CD14-positive monocyte (primary cell): ENCODE results near the gene IDI1. TPM values are rescaled to one million over a fixed set of nuclear protein-coding genes. Genes with fewer than 3 reads are reported as not detected.

Source experiments
- DNase-seq, 3 donors: peaks; one replicate each; pipeline ENCODE4 v3.0.0-alpha.2; 2011 to 2022
- H2AFZ ChIP-seq: 2 replicates; pipeline ENCODE4 v1.6.0; 2012; ENCODE audit warnings: mild to moderate bottlenecking, low read depth, low read length, inconsistent platforms; ENCODE audit not compliant: insufficient read depth, poor library complexity, severe bottlenecking
- H3K27ac ChIP-seq, 2 donors: 1 replicate in 1 of 2; 2 replicates in 1 of 2; pipeline ENCODE4 v1.5.1; 2012 to 2013; ENCODE audit warnings: low read length in 2 of 2, control low read depth in 1 of 2, inconsistent platforms in 1 of 2, low read depth in 1 of 2, mild to moderate bottlenecking in 1 of 2
- H3K27me3 ChIP-seq, 2 donors: one replicate each; pipeline versions ENCODE4 v1.6.0 to v1.6.1; 2011 to 2013; ENCODE audit warnings: low read length in 2 of 2; ENCODE audit not compliant: control insufficient read depth in 2 of 2, insufficient read depth in 2 of 2
- H3K36me3 ChIP-seq, 2 donors: replicated peaks in 1 of 2; 1 replicate in 1 of 2; 2 replicates in 1 of 2; pipeline versions ENCODE4 v1.5.1 to v1.6.1; 2012 to 2013; ENCODE audit warnings: low read length in 2 of 2, control low read depth in 1 of 2, inconsistent platforms in 1 of 2, mild to moderate bottlenecking in 1 of 2; ENCODE audit not compliant: insufficient read depth in 2 of 2, control insufficient read depth in 1 of 2
- H3K4me1 ChIP-seq, 2 donors: 1 replicate in 1 of 2; 2 replicates in 1 of 2; pipeline versions ENCODE4 v1.5.1 to v1.6.1; 2012 to 2013; ENCODE audit warnings: low read length in 2 of 2, control low read depth in 1 of 2, inconsistent platforms in 1 of 2, mild to moderate bottlenecking in 1 of 2, moderate library complexity in 1 of 2; ENCODE audit not compliant: insufficient read depth in 2 of 2, control insufficient read depth in 1 of 2
- H3K4me2 ChIP-seq: replicated peaks from 2 replicates; pipeline ENCODE3; 2012; ENCODE audit warnings: low read length, moderate library complexity, mild to moderate bottlenecking; ENCODE audit not compliant: poor library complexity, severe bottlenecking; ENCODE audit errors: extremely low read depth
- H3K4me3 ChIP-seq, 3 experiments: fragments of 200-600 bp in 1 of 3; sonication (generic) in 1 of 3; replicated peaks in 1 of 3; 1 replicate in 2 of 3; 2 replicates in 1 of 3; pipeline ENCODE4 v1.5.1; 2011 to 2013; ENCODE audit warnings: low read length in 3 of 3, mild to moderate bottlenecking in 3 of 3, control low read depth in 2 of 3, low read depth in 2 of 3, inconsistent platforms in 1 of 3, moderate library complexity in 1 of 3
- H3K79me2 ChIP-seq: 2 replicates; pipeline ENCODE4 v1.6.0; 2012; ENCODE audit warnings: mild to moderate bottlenecking, control low read depth, inconsistent platforms, low read length, moderate library complexity; ENCODE audit not compliant: insufficient read depth
- H3K9ac ChIP-seq: 2 replicates; pipeline ENCODE4 v1.6.0; 2017; ENCODE audit warnings: low read length, mild to moderate bottlenecking; ENCODE audit not compliant: insufficient read depth, poor library complexity, severe bottlenecking
- H3K9me3 ChIP-seq, 2 donors: replicated peaks in 1 of 2; 1 replicate in 1 of 2; 2 replicates in 1 of 2; pipeline versions ENCODE4 v1.5.1 to v1.6.1; 2012 to 2013; ENCODE audit warnings: low read length in 2 of 2, control low read depth in 1 of 2; ENCODE audit not compliant: control insufficient read depth in 1 of 2, insufficient read depth in 1 of 2
- H4K20me1 ChIP-seq: 2 replicates; pipeline ENCODE4 v1.6.0; 2012; ENCODE audit warnings: mild to moderate bottlenecking, low read length, control low read depth, moderate library complexity; ENCODE audit not compliant: insufficient read depth
- H3K27ac Mint-ChIP-seq, 7 donors: one replicate each; pipeline ENCODE4 v1.8.0; 2020; ENCODE audit warnings: mild to moderate bottlenecking in 7 of 7, mixed read lengths in 7 of 7, moderate library complexity in 6 of 7, inconsistent platforms in 2 of 7
- H3K27me3 Mint-ChIP-seq, 3 donors: one replicate each; pipeline ENCODE4 v1.8.0; 2021 to 2022; ENCODE audit warnings: low read depth in 3 of 3, mild to moderate bottlenecking in 3 of 3, mixed read lengths in 3 of 3, moderate library complexity in 3 of 3, inconsistent platforms in 1 of 3
- H3K36me3 Mint-ChIP-seq, 2 donors: one replicate each; pipeline ENCODE4 v1.8.0; 2020; ENCODE audit warnings: mixed read lengths in 2 of 2, inconsistent platforms in 1 of 2, mild to moderate bottlenecking in 1 of 2
- H3K4me1 Mint-ChIP-seq: one replicate; pipeline ENCODE4 v1.8.0; 2020; ENCODE audit warnings: mild to moderate bottlenecking, mixed read lengths
- H3K4me3 Mint-ChIP-seq, 2 donors: one replicate each; pipeline ENCODE4 v1.8.0; 2020; ENCODE audit warnings: mild to moderate bottlenecking in 2 of 2, mixed read lengths in 2 of 2, moderate library complexity in 1 of 2
- H3K9me3 Mint-ChIP-seq, 7 donors: one replicate each; pipeline ENCODE4 v1.8.0; 2020 to 2022; ENCODE audit warnings: mixed read lengths in 7 of 7, mild to moderate bottlenecking in 6 of 7, moderate library complexity in 6 of 7, inconsistent platforms in 2 of 7
- CTCF ChIP-seq: fragments of 200-600 bp; IDR thresholded peaks from one replicate; pipeline ENCODE4 v1.8.0; 2022; ENCODE audit warnings: antibody characterized with exemption, mild to moderate bottlenecking
- WGBS: methylation state at CpG from one replicate; pipeline ENCODE4 v1.1.5; 2013; ENCODE audit warnings: missing lambda C conversion rate; ENCODE audit not compliant: insufficient coverage; 5-methylcytosine and 5-hydroxymethylcytosine counted together
- intact Hi-C, 2 donors: fragments of 100-400 bp; cut with micrococcal nuclease; formaldehyde crosslinking; loops; one replicate each; pipeline versions ENCODE4 v1.15.0 to v1.15.1; 2023
- polyA plus RNA-seq, 3 donors: library from polyadenylated mRNA; depleted of rRNA in 1 of 3; unstranded in 2 of 3; stranded (reverse) in 1 of 3; fragments of 300-500 nt in 2 of 3; fragments of >200 nt in 1 of 3; fragmentation: Illumina TruSeq in 2 of 3; gene quantifications; 1 replicate in 2 of 3; 2 replicates in 1 of 3; pipeline ENCODE4 v1.2.3, GENCODE V29; 2012 to 2021

The IDI1 gene
- polyA plus RNA-seq, 3 donors, result 35.0 to 139 (median 46.9) TPM

- Histone ChIP-seq H3K79me2 (no peaks in the 10 kb centered on the region), H3K27ac (no peak overlapping the region), H3K4me2 (no peak overlapping the region), H3K36me3 (peaks cover 54 to 58% of the 10 kb centered on the region in 2 donors), H3K27me3 (no peaks in the 10 kb centered on the region), H3K9ac (no peak overlapping the region), H2AFZ (no peak overlapping the region), H3K4me1 (no peaks in the 10 kb centered on the region), H4K20me1 (no peaks in the 10 kb centered on the region), H3K9me3 (no peaks in the 10 kb centered on the region), H3K4me3 (no peak overlapping the region)
- Mint-ChIP-seq H3K9me3 (peaks cover 0 to 4% (median 2%) of the 10 kb centered on the region in 7 donors), H3K4me1 (no peaks in the 10 kb centered on the region), H3K4me3 (no peak overlapping the region), H3K27me3 (no peaks in the 10 kb centered on the region), H3K27ac (peak overlapping the region in 3 of 7 donors; percentile 15 to 40 (median 31)), H3K36me3 (peaks cover 49 to 62% of the 10 kb centered on the region in 2 donors)
- intact Hi-C loops, result no loop called here
- WGBS, result 100% methylated on average over 3 of the region's 10 CpGs
- DNase-seq, result no peak
- no peak for TF ChIP-seq CTCF
Observed at GRCh38 chr10:1019362-1019761, 29.6 kb downstream of the IDI1 start.

GRCh38 chr10:1015688-1016087 is 33.2 kb downstream of the IDI1 start:
- Mint-ChIP-seq H3K9me3 (peaks cover 0 to 2% (median 0%) of the 10 kb centered on the region in 7 donors), H3K4me1 (no peaks in the 10 kb centered on the region), H3K27ac (peak overlapping the region in 1 of 7 donors; percentile 14), H3K4me3 (no peak overlapping the region), H3K36me3 (peaks cover 81 to 93% of the 10 kb centered on the region in 2 donors), H3K27me3 (no peaks in the 10 kb centered on the region)
- no peak for TF ChIP-seq CTCF
- intact Hi-C loops, result no loop called here
- no peak for DNase-seq
- Histone ChIP-seq H3K27me3 (no peaks in the 10 kb centered on the region), H2AFZ (no peak overlapping the region), H4K20me1 (no peaks in the 10 kb centered on the region), H3K9ac (no peak overlapping the region), H3K79me2 (no peaks in the 10 kb centered on the region), H3K4me2 (no peak overlapping the region), H3K4me3 (no peak overlapping the region), H3K9me3 (no peaks in the 10 kb centered on the region), H3K27ac (peak overlapping the region in 1 of 2 donors; percentile 31), H3K36me3 (peaks cover 84 to 94% of the 10 kb centered on the region in 2 donors), H3K4me1 (no peaks in the 10 kb centered on the region)
- WGBS, result 96% methylated on average over 10 of the region's 11 CpGs
